ENCODE data around the gene PRR16.

Gene PRR16

DNA sequence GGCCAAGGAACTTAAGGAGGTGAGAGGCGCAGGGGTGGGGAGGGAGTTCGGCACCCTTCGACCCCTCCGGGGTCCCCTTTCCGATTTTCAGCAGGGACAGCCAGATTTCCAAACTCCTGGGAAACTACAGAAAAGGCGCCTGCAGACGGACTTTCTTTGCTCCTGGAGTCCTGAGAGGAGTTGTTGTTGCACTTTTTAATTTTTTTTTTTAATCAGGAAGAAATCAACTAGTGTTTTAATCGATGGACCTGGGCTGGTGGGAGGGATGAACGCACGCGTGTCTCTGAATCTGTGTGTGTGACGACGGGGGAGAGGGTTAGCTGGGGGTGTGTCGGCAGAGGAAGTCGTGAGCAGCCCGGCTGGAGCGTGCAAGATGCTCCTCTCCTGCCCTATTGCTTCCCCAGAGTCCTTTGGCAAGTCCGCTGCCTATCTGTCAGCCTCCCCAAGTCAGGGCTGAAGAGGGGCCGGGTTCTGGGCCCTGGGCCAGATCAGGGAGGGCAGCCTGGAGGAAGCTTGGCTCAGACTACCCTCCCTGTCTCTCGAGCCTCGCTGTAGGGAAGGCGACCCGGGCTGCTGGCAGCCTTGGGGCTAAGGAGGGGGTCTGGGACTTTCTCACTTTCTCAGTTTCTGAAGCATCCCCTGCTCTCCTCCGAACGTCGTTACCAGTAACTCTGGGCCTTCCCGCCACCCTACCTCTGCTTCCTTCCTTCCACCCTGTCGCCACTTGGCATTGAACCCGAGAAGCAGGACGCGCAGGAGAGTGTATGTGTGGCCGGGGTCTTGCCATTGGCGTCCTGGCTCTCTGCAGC, 731 bp downstream of the PRR16 start:
- no peak for DNase-seq

DNA sequence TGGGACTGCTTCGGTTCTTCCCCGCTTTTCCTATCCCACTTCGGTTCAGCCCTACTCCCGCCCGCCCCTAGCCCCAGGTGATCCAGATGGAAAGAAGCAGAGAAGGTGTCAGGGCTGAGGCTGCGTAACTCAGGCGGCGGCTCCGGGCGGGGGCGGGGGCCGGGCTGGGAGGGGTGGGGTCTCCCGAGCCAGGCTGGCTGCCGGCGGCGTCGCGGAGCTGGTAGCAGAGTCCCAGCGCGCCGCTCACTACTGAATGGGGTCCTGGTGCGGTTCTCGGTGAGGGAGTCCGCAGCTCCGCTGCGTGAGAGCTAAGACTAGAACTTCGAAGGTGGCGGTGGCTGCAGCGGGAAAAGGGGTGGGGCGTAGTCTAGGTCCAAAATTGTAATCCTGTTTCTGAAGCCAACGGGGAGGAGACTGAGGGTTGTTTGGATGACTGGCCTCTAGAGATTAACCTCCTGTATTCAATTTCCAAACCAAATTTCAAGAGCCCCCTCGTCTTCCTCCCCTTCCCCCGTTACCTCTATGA, 1.4 kb downstream of the PRR16 start:
- no peak for DNase-seq

DNA sequence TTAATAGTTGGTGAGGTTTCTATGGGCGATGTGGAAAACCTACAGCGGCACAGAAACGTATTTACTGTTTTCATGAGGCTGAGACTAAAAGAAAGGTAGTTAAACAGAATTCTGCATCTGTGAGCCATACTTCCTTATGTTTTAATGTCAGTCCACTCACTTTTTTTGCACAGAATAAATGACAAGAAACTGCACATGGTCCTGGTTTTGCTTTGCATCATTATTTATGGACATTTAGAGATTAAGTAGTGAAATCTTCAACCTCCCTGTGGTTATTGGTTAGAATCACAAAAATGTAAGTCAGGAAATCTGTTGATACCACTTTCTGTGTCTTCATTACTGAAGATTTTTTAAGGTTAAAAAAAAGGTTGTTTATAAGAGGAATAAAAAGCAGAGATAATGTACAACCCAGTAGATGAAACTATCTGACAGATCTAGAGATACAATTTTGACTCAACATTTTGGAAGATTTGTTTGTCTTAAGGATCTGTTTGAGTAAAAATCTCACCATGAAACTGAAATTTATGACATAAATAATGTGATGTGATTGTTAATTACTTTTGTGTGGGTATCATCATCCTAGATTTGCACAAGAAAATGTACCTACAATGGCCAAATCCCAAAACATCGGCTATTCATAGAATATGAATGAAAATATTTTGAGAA, 2.4 kb downstream of the PRR16 start:
- no peak for DNase-seq

DNA sequence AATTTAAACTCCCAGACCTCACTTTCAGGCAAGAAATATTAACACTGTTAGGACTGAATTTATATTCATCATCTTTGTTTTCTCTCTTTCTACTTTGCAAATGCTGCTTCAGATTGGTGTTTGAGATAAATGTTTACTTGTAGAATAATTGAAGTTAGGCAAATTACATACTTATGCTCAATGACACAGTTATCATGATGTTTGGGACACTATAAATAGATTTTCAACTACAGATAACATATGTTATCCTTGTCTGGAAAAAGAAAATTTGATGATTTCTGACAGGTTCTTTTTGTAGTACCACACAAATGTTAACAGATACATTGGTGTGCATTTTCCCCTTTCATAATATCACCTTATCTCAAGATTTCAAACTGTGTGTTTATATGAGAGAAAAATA, 7.9 kb downstream of the PRR16 start:
- DNase-seq = no peak

DNA sequence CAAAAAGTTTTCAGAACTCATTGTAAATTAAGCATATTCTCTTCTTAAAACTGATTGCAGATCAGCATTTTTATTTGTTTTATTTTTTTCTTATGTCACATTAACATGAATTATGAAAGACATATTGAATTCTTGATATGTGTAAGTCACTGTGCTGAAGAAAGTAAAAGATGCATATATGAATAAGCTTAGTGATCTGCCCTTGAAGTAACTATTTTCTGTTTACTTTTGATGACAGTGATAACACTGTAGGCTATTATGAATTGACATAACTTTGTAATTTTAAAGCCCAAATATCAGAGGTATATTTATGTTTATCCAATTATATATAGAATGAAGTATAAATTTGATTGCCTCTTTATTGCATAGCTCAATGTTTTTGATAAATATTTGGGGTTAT, 8.8 kb downstream of the PRR16 start:
- no peak for DNase-seq

DNA sequence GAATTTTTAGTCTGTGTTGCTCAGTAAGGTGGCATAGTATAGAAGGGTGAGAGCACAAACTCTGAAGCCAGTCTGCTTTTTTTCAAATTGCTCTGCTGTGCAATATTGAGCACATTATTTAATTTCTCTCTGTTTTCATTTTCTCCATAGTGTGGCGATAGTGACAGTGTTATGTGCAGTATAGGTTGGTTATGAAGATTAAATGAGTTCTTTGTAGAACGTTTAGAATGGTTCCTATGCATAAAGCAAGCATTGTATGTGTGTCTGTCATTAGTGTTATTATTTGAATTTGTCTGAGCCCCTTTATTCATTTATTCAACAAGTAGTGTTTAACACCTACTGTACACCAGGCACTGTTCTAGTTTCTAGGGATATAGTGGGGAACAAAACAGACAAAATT, 9.2 kb downstream of the PRR16 start:
- DNase-seq = no peak

DNA sequence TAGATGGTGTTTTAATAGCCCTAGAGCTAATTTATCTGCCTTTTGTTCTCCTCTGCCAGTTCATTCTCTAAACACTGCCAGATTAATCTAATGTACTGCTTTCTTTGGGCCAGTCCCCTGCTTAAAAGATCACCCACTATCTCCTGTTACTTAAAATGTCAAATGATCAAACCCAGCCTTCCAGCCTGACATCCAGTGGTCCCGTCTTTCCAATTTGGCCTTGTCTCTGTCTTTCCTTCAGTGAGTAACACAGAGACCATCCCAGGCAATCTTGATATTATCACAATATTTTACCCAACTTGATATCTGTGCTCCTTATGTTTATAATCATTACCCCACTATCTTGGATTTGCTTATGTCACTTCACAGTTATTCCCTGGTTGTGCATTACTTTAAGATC, 12.0 kb downstream of the PRR16 start:
- no peak for DNase-seq

DNA sequence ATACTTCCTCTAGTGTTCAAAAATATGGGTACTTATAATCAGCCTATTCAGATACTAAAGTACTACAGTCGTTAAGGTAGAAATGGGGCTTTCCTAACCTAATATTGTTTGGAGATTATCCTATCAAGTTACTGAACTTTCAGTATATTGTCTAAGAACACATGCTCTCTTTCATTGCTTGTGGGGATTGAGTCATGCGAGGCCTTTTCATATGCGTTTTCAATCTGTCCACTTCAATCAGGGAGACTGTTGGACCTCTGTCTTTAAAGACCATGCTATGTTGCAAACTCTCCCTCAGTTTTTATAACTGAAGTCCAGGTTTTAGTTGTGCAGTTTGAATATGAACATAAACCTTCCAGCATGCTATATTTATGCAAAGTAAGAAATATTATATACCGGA, 15.0 kb downstream of the PRR16 start:
- no peak for DNase-seq

DNA sequence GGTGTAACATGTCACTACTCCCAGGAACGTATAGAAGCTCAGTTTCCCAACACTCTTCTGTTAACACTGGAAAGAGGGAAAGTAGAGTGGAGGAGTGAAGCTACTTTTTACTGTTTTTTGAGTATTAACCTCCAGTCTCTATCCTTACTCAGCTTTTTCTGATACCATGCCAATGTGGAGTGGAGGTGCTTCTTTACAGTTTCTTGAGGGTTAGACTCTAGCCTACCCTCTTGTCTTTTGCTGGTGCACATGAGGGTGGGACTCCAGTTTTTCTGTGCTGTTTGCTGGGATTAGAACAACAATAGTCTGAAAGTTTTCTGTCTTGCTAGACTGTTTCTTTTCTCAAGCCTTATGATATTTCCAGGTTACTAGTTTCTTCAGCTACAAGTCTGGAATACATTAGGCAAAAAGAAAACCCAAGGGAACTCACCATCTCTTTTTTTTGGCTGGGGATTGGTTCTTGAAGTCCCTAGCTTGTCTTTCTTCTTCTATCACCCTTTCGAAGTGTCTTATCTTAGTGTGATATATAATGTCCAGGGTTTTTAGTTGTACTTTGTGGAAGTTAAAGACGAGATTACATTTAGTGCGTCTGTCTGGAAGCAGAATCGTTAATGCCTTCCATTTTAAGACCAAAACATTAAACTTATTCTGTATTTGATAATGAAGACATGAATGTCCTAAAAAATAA, 35.9 kb downstream of the PRR16 start:
- DNase-seq = no peak

DNA sequence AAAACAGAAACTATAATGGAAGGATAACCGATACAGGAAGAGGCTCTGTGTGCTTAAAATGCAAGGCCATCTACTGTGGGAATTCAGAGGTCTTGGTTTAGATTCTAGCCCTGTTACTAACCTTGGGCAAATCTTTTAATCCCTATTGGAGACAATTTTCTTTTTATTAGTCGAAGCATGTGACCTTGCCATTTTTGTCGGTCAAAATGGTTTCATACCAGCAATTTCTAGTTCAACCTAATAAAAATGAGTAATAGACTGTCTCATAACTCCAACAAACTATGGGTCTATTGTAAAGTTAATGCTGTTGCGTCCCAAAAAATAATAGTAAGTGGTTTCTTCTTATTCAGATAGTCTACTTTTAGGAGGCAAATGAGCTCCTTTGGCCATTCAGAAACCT, 38.4 kb downstream of the PRR16 start:
- no peak for DNase-seq

DNA sequence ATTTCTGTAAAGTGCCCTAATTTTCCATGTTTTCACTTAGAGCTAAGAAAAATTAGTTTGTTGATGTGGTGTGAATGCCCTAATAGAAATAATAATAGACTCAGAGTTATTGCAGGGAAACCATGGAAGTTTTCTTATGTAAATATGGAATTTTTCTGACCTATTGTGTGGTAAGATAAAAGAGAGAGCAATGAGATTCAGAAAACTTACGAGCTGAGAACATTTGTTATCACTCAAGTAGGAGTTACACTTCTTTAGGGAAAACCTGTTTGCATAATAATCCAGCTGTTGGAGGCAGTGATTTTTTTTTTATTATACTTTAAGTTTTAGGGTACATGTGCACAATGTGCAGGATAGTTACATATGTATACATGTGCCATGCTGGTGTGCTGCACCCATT, 39.2 kb downstream of the PRR16 start:
- no peak for DNase-seq

DNA sequence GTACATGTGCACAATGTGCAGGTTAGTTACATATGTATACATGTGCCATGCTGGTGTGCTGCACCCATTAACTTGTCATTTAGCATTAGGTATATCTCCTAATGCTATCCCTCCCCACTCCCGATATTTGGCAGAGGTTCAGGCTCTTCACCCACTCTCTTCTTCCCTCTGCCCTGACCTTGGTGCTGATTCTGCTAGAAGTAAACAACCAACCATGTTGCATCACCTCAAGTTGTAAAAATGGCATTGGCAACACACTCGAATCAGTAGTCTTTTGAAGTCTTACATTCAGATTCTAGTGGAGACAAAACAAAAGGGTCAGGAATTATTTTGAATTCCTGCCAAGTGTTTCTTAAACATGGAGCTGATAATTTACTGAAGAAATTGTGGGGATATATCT, 40.0 kb downstream of the PRR16 start:
- no peak for DNase-seq

DNA sequence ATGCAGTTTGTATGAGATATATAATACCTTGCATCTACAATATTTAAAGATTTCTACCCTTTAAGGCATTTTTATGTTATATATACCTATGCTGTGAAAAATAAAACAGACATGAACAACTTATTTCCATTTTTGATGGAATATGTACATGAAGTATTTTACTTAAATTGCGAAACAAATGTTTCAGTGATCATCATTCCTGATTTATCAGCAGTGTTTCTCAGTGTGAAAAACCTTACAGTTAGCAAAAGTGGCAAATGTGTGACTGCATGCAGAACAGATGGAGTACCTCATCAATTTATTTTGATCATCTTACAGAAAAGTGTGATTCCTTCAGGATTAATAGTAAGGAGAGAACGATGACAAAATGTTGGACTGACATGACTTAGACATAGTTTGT, 43.1 kb downstream of the PRR16 start:
- no peak for DNase-seq

DNA sequence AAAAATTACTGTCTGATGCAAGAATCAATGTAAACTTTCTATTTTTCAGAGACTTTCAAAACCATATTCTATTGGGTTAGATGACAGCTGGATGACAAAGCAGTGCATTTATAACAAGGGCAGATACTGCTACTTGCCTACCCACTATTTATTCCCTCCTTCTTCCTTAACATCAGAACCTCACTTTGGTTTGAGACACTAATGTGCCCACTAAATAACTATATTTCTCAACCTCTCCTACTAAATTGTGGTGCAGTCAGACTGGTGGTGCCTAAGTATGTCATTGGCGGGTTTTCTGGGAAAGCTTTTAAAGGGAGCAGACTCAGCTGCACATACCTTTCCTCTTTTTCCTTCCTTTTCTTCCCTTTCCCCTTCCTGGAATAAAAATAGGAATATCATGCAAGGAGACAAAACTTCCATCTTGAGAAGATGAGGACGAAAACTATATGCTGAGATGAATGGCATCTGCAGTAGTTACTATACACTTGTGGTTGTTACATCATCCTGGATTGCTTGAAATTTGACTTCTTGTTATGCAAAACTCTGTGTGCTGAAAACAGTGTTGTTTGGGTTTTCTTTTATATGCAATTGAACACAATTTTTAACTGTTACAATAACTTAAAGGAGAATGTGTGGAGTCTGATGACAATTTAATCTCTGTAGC, 43.8 kb downstream of the PRR16 start:
- DNase-seq = no peak

DNA sequence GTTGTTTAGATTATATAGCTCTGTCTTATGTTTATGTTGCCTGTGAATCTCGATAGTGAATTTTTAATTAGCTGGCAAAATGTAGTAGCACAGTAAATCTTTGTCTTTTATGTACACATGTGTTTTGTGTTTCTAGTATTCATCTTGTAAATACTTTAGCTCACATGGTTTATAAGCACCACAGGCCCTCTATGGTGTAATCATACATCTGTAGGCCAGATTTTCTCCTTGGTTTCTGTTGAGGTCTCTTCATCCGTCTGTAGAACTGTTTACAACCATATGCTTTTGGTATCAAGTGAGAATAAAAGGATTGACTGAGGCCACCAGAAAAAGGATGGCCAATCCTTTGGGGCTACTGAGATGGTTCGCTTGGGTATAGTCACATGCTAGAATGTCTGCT, 45.0 kb downstream of the PRR16 start:
- no peak for DNase-seq

DNA sequence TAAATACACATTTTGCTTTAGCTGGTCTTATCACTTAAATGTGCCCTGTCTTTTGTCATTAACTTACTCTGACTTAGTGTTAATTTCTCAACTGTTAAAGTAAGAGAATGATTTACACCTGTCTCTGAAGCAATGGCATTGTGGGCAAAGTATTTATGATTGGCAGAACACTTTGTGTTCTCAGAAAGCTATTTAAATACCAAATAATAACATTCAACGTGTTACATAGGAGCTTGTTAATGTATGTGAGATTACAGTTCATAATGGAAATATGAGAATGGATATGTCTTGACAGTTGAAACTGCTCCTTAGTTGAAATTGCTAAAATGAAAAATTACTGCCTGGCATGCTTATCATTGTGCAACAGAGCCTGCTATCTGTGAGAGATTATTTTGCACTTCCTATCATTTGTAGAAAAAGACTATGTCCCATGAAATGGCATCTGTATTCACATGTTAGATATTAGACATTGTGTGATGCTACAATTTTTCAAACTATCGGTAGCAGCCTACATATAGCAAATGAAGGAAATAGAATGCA, 46.1 kb downstream of the PRR16 start:
- DNase-seq = no peak

DNA sequence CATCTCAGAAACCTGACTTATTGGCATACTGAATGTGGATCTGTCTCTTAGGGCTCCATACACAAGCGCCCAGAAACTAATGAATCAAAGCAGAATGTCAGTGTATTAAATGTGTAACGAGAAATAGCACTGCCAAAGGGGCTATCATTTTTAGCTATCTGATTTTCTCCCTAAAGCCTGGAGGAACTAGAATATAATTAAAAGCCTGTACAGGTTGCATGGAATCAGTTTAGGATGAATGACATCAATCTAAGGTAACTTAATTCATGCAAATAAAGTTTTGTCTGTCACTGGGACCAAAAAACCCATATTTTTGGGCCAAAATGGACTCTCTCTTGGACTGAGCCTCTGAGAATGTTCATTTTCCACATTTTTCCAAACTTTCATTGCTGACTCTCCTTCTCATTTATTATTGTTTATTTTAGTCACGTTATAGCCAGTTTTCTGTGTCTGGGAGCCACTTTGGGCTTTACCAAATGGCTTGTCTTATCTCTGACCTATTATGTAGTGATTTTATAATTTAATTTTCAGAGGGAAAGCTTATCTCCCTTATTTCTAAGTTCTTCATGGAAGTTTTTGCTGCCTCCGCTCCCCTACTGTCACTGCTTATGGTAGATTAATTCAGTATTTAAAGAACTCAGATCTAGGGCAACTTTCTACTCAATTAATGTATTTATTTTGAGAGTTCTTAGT, 47.0 kb downstream of the PRR16 start:
- no peak for DNase-seq

DNA sequence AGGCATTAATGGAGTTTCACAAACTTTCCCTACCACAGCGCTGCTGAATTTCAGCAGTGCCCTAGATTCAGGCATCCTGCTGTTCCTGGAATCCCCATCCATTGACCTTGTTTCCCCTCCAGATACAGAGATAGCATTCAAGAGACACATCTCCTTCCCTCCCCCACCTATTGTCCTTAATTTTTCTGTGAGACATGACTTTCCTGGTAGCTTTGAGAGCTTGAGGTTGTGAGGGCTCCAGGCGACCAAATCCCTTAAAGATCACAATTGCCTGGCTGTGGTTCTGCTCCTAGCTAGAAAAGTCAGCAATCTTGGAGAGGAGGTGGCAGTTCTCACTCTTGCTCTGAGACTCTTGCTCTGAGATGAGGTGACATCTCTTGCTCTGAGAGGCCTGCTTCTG, 48.0 kb downstream of the PRR16 start:
- DNase-seq = no peak

DNA sequence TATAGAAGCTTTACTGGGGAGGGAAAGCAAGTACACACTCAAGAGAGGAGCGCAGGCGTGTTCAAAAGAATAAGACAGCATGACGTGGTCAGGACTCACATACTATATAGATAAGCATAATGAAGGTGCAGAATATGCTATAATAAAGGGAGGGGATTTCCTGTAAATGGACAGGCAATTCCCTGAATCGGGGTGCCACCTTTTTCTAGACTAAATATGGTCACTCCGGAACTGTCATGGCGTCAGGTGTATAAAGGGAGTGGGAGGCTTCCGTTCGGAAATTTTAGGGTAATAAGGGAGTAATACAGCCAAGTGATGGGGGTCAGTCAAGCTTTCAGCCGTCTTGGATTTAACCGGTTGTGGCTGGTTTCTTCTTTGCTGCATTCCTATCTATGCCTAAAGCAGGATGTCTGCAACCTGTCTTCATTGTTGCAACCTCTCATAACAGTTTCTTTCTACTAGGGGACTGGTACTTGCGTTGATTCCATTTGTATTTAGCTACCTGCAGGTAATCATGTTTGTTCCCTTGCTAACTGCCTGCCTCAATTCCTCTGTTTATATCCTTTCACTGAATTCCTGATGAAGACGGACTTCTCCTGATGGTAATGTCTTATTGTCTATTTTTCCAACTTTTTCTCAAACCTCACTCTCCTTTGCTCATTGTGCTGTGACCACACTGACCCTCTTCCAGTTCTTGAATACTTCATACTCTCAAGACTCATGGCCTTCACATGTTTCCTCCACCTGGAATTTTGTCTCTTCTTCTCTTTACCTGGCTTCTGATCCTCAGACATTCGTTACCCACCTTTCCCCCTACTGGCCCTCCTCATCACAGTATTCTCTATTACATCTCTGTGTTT, 48.9 kb downstream of the PRR16 start:
- no peak for DNase-seq

DNA sequence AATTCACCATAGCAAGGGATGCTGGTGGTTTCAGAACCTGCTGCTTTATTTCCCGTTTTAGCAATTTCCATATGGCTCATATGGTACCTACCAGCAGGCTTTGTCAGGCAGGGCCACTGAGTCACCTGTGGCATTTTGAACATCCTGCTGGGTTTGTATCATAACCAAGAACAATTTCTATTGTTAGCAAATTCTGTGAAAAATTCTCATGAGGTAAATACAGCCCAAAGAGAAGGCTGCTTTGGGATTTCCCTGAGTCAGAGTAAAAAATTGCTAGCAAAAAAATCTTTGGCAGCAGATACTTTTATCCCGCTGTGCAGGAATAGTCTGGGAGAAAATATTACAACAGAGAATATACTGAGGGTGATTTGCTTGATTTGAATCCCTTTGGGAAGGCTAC, 52.7 kb downstream of the PRR16 start:
- DNase-seq = no peak

DNA sequence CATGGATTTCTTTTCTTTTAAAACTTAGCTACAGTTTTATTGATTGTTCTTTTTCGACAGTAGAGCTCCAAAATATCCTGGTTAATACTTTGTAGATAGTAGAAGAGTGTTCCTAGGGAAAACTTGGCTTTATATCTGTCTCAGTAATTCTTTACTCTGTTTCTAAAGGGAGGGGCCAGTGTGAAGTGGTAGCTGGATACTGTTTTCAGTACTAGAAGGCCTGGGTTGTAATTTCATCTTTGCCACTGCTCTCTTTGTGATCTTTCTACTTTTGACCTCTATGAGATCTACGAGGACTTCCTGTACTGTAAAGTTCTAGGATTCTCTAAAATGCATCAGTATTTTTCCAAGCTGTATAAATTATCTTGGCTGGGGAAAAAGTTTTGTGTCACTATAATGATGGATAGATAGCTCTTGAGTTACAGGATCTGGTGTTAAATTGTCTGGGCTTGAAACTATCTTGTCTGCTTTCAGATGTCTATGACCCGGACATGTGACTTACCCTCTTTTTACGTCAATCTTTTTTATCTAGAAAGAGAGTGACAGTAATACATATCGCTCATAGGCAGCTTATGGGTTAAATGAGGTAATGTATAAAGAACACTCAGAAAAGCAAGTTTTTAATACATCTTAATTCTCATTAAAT, 53.6 kb downstream of the PRR16 start:
- DNase-seq = no peak

Measured in activated gamma-delta T cell (primary cell).